ENCODE data around the gene FGF21. TPM values are rescaled to one million over a fixed set of nuclear protein-coding genes. Genes with fewer than 3 reads are reported as not detected.
"Not testable (repeated sequence)": the region's sequence is repeated elsewhere in the genome, so short reads cannot be mapped to it uniquely, and the experiment has no call there.

FGF21 gene
- total RNA-seq, 4 donors from 2014 or later = not detected

DNA sequence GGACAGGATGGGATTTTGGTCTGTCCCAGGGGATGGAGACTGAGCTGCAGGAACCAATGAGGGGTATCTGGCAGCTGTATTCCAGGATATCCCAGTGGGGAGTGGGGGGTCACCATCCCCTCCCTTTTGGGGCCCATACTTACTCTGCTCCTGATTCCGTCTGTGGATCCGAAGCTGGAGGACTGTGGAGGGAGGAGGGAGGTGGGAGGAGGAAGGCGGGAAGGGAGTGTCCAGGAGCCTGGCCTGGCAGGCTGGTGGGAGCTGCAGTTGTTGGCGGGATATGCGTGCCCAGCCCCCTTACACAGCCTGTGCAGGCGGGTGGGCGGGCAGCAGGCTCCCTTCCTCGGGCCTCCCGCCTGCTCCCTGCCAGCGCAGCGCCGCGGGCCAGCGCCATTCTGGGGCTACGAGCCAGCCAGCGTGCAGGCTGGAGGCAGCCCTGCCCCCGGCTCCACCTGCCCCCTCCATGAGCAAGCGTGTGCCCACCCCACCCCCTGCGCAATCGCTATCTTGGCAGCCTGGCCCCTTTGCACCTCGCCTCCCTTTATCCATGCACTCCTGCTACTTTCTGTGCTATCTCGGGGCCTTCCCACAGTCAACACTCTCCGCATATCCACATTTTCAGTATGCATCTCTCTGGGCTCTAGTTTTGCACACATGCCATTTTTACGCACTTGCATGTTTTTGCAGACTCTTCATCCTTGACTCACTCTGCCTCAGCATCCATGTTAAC is 38.6 kb upstream of the FGF21 start:
- Histone ChIP-seq H3K27me3 (no peaks in the 10 kb centered on the region), H3K4me3 (peak overlapping the region in 2 of 4 donors; percentile 7 to 22), H3K4me1 (peaks cover 21 to 52% (median 42%) of the 10 kb centered on the region in 4 donors), H3K9me3 (no peaks in the 10 kb centered on the region), H3K36me3 (no peaks in the 10 kb centered on the region), H3K27ac (peak overlapping the region; percentile 85 to 93 (median 90))
- no peak for TF ChIP-seq CTCF (IDR thresholded peaks at IDR 0.05)
- TF ChIP-seq POLR2AphosphoS5 (IDR thresholded peaks at IDR 0.05) = no peak
- no peak for TF ChIP-seq POLR2A (IDR thresholded peaks at IDR 0.05)
- TF ChIP-seq EP300 (IDR thresholded peaks at IDR 0.05; ENCODE audit: low read depth) = no peak
- WGBS, 2 donors (ENCODE audit: low coverage in 1 of 2) = 24 to 35% methylated on average over 4 to 18 of the region's 24 CpGs
- intact Hi-C loops (cut with DNase I; ENCODE audit: low total_unique reads) (no loop called here), in situ Hi-C loops (cut with MboI; ENCODE audit: low pct_ligation_motif_present in 1 of 4, low pct_unique_long_range_greater_than_20kb in 1 of 4, low sequenced_read_pairs in 3 of 4) (no loop called here)
- DNase-seq = peak; percentile 38

DNA sequence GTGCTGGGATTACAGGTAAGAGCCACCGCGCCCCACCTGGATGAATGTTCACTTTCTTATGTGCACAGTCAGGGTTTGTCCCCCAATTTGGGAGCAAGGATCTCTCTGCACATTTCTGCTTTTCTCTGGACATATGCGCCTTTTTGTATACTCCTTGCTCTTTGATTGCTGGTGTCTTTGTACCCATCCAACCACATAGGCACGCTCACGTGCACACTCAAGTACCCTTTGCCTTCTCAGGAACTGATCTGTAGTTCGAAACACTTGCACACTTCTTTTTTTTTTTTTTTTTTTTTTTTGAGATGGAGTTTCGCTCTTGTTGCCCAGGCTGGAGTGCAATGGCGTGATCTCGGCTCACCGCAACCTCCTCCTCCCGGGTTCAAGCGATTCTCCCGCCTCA is 37.2 kb upstream of the FGF21 start:
- H3K36me3 ChIP-seq; DNase-seq; intact Hi-C loops (cut with DNase I; ENCODE audit: low total_unique reads); H3K9me3 ChIP-seq; H3K4me3 ChIP-seq; H3K27ac ChIP-seq; in situ Hi-C loops (cut with MboI; ENCODE audit: low pct_ligation_motif_present in 1 of 4, low pct_unique_long_range_greater_than_20kb in 1 of 4, low sequenced_read_pairs in 3 of 4); H3K27me3 ChIP-seq: not testable (repeated sequence)
- H3K4me1 ChIP-seq = peaks cover 20 to 47% (median 39%) of the 10 kb centered on the region in 4 donors
- 93 to 95% methylated on average over 9 to 13 of the region's 13 CpGs for WGBS, 2 donors (ENCODE audit: low coverage in 1 of 2)

- H3K9me3 ChIP-seq = no peaks in the 10 kb centered on the region
- no peak for TF ChIP-seq POLR2AphosphoS5 (IDR thresholded peaks at IDR 0.05)
- TF ChIP-seq CTCF (IDR thresholded peaks at IDR 0.05) = no peak
- TF ChIP-seq EP300 (IDR thresholded peaks at IDR 0.05; ENCODE audit: low read depth) = no peak
- TF ChIP-seq POLR2A (IDR thresholded peaks at IDR 0.05) = no peak
- H3K27ac ChIP-seq = no peak overlapping the region
- 71 to 74% methylated on average over 3 to 15 of the region's 15 CpGs for WGBS, 2 donors (ENCODE audit: low coverage in 1 of 2)
- intact Hi-C loops (cut with DNase I; ENCODE audit: low total_unique reads) = no loop called here
- no peaks in the 10 kb centered on the region for H3K27me3 ChIP-seq
- H3K36me3 ChIP-seq = no peaks in the 10 kb centered on the region
- no peak for DNase-seq
- H3K4me1 ChIP-seq = peaks cover 17 to 40% (median 32%) of the 10 kb centered on the region in 4 donors
- in situ Hi-C loops (cut with MboI; ENCODE audit: low pct_ligation_motif_present in 1 of 4, low pct_unique_long_range_greater_than_20kb in 1 of 4, low sequenced_read_pairs in 3 of 4) = no loop called here
- no peak overlapping the region for H3K4me3 ChIP-seq
Observed at GRCh38 chr19:48718711-48719231, 36.6 kb upstream of the FGF21 start.

GRCh38 chr19:48719263-48720171 is 35.8 kb upstream of the FGF21 start, which contains the start of gene MAMSTR:
MAMSTR (minus strand) TSS chr19:48719725; CDS start chr19:48719031, 694 bp downstream.
- TF ChIP-seq POLR2AphosphoS5 (IDR thresholded peaks at IDR 0.05) = no peak
- TF ChIP-seq CTCF (IDR thresholded peaks at IDR 0.05) = no peak
- no peak for TF ChIP-seq POLR2A (IDR thresholded peaks at IDR 0.05)
- no peak for TF ChIP-seq EP300 (IDR thresholded peaks at IDR 0.05; ENCODE audit: low read depth)
- no peaks in the 10 kb centered on the region for H3K9me3 ChIP-seq
- in situ Hi-C loops (cut with MboI; ENCODE audit: low pct_ligation_motif_present in 1 of 4, low pct_unique_long_range_greater_than_20kb in 1 of 4, low sequenced_read_pairs in 3 of 4) = no loop called here
- H3K4me3 ChIP-seq = peak within 1 kb of the TSS in 2 of 4 donors; percentile 40 to 67
- DNase-seq = no peak
- peak within 1 kb of the TSS; percentile 81 to 88 (median 86) for H3K27ac ChIP-seq
- intact Hi-C loops (cut with DNase I; ENCODE audit: low total_unique reads) = no loop called here
- H3K27me3 ChIP-seq = no peaks in the 10 kb centered on the region
- H3K36me3 ChIP-seq = no peaks in the 10 kb centered on the region
- 78 to 85% methylated on average over 12 to 33 of the region's 33 CpGs for WGBS, 2 donors (ENCODE audit: low coverage in 1 of 2)
- H3K4me1 ChIP-seq = peaks cover 17 to 40% (median 31%) of the 10 kb centered on the region in 4 donors
